ENCODE data around the gene ORAI3. TPM values are rescaled to one million over a fixed set of nuclear protein-coding genes. Genes with fewer than 3 reads are reported as not detected.
A peak's percentile ranks its signal among the peaks of the same experiment; 100 is the strongest.

Gene ORAI3
- polyA plus RNA-seq (2013, experiment 1 of 2; ENCODE audit: insufficient read length): 7.6 TPM
- polyA plus RNA-seq (2013, experiment 2 of 2; ENCODE audit: insufficient read length): 8.5 TPM

DNA sequence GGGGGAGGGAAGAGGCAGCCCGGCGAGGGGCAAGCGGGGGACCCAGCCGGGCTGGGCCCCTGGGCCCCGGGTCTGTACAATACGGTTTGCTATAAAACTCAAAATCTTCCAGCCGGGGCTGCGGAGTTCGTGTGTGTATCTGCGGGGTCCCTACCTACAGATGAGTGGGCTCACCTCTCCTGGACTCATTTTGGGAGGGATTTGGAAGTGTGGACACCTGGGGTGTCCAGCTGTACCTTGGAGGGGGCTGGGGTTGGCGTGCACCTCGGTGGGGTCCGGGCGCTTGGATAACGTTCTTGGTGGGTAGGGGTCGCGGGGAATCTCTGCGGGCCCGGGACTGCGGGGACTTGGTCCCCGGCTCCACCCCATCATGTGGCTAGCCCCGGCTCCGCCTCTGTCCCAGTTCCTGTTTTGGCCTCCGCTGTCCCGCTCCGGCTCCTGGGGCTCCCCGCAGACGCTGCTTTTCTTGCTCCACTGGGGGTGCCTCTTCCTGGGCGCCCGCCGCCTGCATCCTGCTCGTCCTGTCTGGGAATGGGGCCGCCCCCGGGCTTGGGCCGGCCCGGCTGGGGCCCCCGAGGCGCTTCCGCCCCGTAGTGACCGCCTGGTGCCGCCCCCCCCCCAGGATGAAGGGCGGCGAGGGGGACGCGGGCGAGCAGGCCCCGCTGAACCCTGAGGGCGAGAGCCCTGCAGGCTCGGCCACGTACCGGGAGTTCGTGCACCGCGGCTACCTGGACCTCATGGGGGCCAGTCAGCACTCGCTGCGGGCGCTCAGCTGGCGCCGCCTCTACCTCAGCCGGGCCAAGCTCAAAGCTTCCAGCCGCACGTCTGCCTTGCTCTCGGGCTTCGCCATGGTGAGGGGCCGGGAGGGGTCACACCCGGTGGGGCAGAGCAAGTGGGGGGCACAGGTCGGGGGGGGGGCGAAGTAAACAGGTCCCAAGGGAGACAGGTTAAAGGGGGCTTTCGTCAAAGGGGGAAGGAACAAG is at the start of gene ORAI3:
TSS of gene ORAI3 (plus strand) at position 402 of the 983 bp plus-strand sequence. CDS start at position 624, 222 bp downstream.
- peak; percentile 51 for DNase-seq

DNA sequence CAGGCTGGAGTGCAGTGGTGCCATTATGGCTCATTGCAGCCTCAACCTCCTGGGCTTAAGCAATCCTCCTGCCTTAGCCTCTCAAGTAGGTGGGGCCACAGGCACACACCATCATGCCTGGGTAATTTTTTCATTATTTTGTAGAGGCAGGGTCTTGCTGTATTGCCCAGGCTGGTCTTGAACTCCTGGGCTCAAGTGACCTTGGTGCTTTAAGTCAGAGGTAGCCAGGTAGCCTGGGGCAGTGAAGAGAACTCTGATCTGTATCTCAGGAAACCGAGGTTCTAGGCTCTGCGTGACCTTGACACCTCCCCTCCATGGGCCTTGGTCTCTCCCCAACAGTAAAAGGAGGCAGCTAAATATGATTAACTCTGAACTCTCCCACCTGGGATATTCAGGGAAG is 49.1 kb upstream of the ORAI3 start:
- no peak for DNase-seq

DNA sequence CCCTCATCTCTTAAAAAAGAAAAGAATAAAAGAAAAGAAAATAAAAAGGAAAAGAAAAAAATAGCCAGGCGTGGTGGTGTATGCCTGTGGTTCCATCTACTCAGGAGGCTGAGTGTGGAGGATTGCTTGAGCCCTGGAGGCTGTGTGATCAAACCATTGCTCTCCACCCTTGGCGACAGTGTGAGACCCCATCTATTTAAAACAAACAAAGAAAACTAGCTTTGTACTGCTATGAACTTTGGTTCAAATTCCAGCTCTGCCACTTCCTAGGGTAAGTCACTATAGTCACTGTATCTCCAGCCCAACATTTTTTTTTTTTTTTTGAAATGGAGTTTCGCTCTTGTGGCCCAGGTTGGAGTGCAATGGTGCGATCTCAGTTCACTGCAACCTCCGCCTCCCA is 48.3 kb upstream of the ORAI3 start:
- no peak for DNase-seq

DNA sequence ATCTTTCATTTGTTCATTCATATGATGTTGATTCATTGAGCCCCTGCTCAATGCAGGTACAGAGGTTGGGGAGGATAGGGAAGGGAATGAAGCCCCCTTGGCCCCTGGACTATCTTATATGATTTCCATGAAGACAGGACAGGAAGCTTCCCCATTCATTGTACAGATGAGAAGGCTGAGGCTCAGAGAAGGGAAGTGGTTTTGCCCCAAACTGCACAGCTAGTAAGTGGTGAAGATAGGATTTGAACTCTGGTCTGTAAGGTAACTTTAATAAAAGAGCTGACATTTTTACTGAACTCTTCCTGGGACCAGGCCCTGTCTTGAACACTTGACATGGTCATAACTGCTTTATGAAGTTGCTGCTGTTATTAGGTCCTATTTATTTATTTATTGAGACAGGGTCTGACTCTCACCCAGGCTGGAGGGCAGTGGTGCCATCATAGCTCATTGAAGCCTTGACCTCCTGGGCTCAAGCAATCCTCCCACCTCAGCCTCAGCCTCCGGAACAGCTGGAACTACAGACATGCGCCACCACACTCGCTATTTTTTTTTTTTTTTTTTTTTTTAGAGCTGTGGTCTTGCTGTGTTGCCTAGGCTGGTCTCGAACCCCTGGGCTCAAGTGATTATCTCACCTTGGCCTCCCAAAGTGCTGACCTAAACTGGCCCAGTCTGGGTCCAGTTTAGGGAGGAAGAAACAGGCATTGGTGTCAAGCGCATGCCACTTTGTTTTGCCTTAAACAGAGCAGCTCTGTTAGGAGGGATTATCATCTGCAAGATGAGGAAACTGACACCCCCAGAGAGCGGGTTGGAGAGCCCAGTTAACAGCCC is 47.5 kb upstream of the ORAI3 start:
- no peak for DNase-seq

DNA sequence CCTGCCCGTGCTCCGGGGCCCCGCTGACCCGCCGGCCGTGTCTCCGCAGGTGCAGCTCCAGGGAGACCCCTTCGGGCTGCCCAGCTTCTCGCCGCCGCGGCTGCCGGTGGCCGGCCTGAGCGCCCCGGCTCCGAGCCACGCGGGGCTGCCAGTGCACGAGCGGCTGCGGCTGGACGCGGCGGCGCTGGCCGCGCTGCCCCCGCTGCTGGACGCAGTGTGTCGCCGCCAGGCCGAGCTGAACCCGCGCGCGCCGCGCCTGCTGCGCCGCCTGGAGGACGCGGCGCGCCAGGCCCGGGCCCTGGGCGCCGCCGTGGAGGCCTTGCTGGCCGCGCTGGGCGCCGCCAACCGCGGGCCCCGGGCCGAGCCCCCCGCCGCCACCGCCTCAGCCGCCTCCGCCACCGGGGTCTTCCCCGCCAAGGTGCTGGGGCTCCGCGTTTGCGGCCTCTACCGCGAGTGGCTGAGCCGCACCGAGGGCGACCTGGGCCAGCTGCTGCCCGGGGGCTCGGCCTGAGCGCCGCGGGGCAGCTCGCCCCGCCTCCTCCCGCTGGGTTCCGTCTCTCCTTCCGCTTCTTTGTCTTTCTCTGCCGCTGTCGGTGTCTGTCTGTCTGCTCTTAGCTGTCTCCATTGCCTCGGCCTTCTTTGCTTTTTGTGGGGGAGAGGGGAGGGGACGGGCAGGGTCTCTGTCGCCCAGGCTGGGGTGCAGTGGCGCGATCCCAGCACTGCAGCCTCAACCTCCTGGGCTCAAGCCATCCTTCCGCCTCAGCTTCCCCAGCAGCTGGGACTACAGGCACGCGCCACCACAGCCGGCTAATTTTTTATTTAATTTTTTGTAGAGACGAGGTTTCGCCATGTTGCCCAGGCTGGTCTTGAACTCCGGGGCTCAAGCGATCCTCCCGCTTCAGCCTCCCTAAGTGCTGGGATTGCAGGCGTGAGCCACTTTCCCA is 46.6 kb upstream of the ORAI3 start:
- DNase-seq: peak; percentile 65

DNA sequence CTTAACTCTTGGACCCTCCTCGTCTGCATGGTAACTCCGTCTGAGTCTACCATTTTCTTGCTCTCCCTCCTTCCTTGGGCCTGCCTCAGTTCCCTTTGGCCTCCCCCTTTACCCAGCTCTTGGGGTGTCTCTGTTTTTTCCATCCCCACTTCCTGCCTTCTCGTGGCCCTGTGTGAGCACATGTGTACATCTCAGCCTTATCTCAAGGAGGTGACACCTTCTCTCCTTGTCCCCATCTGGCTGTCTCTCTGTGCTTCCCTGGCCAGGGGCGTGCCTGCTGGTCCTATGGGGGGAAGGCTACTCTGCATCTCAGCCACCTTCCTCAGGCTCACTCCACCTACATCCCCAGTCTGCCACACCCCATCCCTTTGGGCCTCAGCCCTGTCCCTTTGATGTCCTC is 45.9 kb upstream of the ORAI3 start:
- no peak for DNase-seq

DNA sequence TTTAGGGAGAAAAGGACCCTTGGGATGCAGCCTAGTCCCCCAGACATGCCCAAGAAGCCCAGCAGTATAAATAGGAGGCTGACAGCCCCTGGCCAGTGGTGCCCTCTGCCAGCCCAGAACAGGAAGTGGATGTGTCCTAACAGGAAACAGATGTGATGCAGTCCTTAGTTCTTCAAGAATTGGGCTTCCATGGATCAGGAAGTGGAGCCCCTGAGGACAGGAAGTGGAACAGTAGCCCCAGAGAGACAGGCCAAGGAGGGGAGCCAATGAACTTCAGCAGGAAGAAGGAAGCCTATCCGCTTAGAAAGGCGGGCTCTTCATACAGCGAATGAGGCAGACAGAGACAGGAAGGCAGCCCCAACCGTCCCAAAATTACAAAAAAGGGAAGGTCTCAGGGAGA is 45.3 kb upstream of the ORAI3 start:
- DNase-seq: peak; percentile 42

DNA sequence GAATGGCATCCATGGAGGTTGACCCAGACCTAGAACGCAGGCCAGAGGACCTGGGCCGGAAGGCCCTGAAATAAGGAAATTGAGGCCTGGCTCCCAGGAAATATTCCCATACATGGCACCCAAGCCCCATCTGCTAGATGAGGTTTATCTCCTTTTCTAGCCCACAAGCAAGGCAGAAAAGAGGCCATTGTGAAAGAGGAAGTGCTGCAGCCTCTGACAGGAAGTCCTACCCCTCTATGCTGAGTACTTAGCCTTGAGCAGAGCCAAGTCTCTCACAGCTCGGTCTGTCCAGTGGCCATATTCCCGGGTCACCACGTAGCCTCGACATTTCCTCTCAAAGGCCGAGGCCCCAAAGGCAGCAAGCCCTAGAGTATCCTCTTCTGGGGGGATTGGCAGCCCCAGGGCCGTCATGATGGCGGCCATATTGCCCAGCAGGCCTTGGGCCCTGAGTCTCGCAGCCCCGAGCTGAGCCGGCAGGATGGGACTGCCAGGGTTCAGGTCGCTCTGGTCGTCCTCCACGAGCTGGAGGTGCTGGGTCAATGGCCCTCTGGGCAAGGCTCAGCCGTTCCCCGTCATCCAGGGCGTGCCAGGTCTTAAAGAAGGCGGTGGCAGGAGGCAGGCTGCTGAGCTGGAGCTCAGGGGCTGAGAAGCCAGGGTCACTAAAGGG is 44.6 kb upstream of the ORAI3 start:
- DNase-seq: no peak

DNA sequence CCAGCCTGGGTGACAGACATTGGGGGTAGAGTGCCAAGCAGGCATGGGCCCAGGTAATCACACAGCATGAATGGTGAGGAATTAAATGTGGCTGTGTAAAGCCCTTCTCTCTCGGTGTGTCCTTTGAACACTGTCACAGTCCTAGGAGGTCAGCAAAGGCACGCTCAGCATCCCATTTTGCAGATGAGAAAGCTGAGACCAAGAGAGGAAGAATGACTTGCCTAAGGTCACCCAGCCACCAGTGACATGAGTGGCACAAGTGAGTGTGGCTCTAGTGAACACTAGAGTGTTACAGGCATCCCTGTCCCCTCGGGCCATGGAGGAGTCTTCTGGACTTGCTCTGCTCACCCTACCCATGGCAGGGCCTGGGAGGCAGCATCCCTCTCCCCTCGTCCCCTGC is 41.8 kb upstream of the ORAI3 start:
- no peak for DNase-seq

DNA sequence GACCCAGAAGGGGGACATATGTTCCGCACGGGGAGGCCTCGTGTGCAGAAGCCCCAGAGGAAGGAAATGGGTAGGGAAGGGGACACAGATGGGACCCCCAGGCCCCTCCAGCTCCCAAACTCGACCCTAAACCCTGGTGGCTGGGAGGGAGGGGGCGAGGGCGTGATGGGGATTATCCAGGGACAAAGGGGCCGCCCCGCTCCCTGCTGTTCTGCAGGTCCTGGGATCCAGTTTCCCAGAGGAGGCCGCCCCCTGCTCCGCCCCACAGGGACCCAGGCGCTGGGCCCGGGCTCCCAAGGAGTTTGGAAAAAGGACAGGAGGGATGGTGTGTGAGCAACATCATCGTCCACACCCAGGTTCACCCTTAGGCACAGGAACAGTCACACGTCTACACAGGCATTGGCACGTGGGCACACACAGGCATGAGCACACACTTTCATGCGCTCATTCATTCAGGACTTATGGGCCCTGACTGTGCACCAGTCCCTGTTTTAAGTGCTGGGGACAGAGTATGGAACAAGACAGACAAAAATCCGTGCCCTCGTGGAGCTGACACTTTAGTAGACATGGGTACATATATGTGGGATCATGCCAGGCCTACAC is 38.3 kb upstream of the ORAI3 start:
- DNase-seq: no peak

DNA sequence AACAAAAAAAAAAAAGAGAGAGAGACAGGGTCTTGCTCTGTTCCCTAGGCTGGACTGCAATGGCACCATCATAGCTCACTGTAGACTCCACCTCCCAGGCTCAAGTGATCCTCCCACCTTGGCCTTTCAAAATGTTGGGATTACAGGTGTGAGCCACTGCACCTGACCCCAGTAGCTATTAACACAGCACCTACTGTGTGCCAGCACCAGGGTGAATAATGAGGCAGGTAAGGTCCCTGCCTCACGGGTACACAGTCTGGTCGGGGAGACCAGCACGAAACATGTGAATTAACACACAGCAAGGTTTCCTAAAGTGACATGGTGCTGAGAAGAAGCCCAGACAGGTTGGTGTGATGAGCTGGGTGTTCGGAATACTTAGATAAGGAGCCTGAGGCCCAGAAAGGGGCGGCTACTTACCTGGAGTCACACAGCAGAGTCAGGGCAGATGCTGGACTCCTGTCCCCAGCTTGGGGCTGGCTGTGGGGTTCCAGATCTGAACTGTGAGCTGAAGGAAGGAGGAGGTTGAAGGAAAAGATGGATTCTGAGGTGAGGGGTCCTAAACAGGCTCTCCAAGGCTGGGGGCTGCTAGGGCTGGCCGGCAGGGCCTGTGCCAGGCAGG is 36.0 kb upstream of the ORAI3 start:
- no peak for DNase-seq

DNA sequence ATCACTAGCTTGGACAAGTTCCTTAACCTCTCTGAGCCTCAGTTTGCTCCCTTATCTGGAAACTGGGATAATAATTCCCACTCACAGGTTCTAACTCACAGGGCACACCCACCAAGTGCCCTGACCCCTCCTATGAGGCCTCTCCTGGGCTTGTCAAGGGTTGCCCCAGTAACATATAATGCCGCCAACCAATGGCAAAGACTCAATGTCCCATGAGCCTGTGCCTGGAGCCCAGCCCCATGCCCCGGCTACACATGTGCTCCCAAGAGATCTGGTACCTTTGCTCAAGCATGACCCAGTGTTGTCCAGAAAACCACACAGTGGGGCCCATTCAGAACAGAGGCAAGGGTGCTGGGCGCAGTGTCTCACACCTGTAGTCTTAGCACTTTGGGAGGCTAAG is 34.0 kb upstream of the ORAI3 start:
- DNase-seq: no peak

DNA sequence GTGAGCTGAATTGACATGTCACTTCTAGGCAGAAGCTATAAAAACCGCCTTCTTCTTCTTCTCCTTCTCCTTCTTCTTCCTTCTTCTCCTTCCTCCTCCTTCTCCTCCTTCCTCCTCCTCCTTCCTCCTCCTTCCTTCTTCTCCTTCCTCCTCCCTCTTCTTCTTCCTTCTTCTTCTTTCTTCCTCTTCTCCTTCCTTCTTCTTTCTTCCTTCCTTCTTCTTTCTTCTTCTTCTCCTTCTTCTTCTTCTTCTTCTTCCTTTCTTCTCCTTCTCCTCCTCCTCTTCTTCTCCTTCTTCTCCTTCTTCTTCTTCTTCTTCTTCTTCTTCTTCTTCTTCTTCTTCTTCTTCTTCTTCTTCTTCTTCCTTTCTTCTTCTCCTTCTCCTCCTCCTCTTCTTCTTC is 30.3 kb upstream of the ORAI3 start:
- DNase-seq: no peak

DNA sequence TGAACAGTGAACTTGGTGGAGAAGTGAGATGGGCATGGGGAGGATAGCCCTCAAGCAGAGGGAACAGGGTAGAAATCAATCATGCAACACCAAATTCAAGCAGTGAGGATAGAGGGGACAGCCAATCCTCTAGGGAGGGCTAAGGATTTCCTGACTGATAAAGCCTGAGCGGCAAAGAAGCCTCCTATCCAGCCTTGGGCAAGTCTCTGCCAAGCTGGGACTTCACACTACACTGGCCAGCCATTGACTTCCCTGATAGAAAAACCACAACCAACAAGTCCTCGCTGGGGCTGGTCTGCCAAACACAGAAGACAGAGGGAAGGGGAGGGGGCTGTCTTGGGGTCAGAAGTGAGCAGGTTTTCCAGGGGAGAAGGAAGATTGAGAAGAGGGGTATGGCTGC is 28.0 kb upstream of the ORAI3 start:
- DNase-seq: no peak

DNA sequence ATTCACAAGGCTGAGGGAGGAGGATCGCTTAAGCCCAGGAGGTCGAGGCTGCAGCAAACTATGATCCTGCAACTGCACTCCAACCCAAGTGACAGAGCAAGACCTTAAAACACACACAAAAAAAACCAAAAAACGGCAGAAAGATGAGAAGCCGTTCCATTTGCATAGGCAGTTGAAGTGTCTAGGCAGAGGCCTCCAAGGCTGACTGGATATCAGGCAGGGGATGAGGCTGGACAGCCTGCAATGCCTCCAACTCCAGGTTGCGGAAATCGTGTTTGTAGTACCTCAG is 27.5 kb upstream of the ORAI3 start:
- DNase-seq: no peak

DNA sequence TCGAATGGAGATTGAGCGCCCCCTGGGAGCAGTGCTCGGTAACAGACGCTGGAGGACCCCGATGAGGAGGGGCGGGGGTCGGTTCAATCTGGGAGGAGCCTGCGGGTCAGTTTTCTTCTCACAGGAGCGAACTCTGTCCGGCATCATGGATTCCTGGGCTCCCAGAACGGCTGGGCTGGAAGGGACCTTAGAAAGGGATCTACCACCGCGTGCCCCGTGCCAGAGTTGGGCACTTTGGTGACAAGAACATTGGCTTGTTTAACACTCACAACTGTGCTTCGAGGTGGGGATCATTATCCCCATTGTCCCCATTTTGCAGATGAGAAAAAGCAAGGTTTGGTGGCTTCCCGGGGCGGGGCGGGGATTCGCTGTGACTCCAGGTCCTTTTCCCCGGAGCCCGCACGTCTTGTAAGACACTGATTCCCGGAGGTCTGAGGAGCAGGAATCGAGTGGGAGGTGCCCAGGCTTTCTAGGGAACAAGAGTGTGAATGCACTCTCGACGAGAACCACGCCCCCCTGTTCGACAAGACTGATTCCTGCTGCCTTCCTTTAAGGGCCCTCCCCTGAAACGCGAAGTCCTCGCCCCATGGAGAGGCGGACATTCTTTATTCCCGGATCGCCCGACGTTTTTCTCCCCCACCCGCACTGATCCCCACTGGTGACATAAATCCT is 27.0 kb upstream of the ORAI3 start:
- peak; percentile 90 for DNase-seq

DNA sequence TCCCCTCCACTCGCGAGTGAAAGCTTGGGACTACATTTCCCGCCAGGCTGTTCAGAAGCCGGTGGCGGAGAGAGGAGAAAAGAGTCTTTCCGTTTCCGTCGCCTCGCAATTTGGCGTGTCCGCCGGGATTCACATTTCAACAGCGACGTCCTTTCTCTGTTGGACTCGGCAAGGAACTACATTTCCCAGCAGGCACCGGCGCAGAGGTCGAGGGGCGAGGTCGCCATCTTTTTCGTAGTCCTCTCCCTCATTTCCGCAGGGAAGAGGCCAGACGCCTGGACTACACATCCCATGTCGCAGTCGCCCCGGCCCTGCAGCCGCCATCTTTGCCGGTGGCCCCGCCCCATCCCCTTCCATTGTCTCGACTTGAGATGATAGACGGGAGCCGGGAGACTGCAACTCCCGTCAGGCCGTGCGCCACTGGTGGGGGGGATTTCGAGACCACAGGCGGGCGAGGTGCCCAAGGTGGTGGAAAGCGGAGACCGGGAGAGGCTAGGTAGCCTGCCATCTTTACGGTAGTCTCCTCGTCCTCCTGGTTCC is 26.4 kb upstream of the ORAI3 start:
- peak; percentile 100 for DNase-seq

DNA sequence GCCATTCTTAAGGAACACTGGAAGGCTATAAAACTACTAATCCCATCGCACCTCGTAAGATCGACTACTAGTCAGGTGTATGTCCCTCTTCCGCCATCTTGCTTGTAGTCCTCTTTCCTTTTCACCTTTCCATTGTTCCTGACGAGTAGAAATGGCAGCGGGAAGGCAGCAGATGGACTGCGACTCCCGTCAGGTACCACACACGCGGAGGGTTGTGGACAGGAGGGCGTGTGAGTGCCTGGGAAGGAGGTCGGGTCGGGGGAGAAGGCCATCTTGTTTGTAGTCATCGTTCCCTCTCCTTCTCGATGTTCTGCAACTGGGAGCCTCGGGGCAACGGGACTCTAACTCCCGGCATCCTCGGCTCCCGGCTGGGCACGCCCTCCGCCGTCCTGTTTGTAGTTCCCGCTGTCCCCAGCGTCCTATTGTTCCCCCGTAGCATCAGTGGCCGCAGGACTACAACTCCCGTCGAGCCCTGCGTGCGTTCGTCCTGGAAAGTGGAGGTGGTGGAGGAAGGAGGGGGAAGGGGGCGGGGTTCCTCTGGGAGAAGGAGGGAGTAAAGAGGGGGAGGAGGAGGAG is 25.8 kb upstream of the ORAI3 start:
- DNase-seq: peak; percentile 100

DNA sequence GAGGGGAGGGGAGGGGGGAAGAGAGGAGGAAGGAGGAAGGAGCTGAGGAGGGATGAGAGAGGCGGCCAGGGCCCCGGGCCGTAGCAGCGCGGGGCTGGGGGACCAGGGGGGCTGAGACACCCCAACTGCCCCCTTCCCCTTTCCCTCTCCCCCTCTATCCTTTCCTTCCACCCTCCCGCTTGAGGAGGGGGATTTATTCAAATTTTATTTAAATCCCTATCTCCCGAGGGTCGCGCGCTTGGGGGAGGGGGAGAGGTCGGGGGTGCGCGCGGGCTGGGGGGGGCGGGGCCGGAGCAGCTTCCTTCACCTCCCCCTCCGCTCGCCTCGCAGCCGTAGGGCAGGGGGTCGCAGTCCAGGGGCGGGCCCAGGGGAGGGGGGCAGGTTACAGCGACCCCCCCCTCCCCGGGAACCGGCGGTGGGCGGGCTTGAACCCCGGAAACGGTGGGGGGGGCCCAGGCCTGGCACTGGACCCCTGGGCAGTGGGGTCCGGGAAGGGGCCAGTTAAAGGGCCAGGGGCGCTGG is 25.3 kb upstream of the ORAI3 start, which contains the start of gene FBXL19:
TSS of gene FBXL19 (plus strand) at position 19 of the 522 bp plus-strand sequence. CDS start 2,183 bp downstream, outside the sequence.
- DNase-seq: no peak

Measured in fibroblast of skin of scalp (primary cell).